SJSA1 (cell line): ENCODE measurements around the gene CCDC197. TPM values are rescaled to one million over a fixed set of nuclear protein-coding genes. Genes with fewer than 3 reads are reported as not detected.
A peak's percentile ranks its signal among the peaks of the same experiment; 100 is the strongest.

Source experiments
- DNase-seq, 2 experiments: peaks; one replicate each; pipeline ENCODE4 v3.0.0-alpha.2; 2015 to 2020; ENCODE audit warnings: low spot score in 2 of 2, low read depth in 1 of 2
- H3K27ac ChIP-seq: fragments of 250-450 bp; sonication (Bioruptor Pico); 2 replicates; pipeline ENCODE4 v1.5.1; 2020; ENCODE audit warnings: mild to moderate bottlenecking, moderate library complexity
- H3K27me3 ChIP-seq: fragments of 250-450 bp; sonication (Bioruptor Pico); replicated peaks from 2 replicates; pipeline ENCODE4 v1.5.1; 2020; ENCODE audit warnings: mild to moderate bottlenecking, moderate library complexity
- H3K36me3 ChIP-seq: fragments of 250-450 bp; sonication (Bioruptor Pico); 2 replicates; pipeline ENCODE4 v1.5.1; 2020; ENCODE audit warnings: mild to moderate bottlenecking
- H3K4me1 ChIP-seq: fragments of 250-450 bp; sonication (Bioruptor Pico); replicated peaks from 2 replicates; pipeline ENCODE4 v1.6.1; 2021; ENCODE audit warnings: mild to moderate bottlenecking
- H3K4me3 ChIP-seq: fragments of 250-450 bp; sonication (Bioruptor Pico); 2 replicates; pipeline ENCODE4 v1.5.1; 2020; ENCODE audit warnings: mild to moderate bottlenecking
- H3K9me3 ChIP-seq: fragments of 250-450 bp; sonication (Bioruptor Pico); replicated peaks from 2 replicates; pipeline ENCODE4 v1.5.1; 2020; ENCODE audit warnings: mild to moderate bottlenecking
- total RNA-seq: library from RNA; depleted of rRNA; stranded (reverse); fragments of >200 nt; shearing (Covaris generic); gene quantifications from 2 replicates; pipeline ENCODE4 v1.2.3, GENCODE V29; 2014

Gene CCDC197
- total RNA-seq, 1 experiment from 2014 or later, result not detected

GRCh38 chr14:93993382-93993781, 3.7 kb upstream of the CCDC197 start:
- H3K27me3 ChIP-seq, result no peaks in the 10 kb centered on the region
- H3K4me1 ChIP-seq, result peaks cover 14% of the 10 kb centered on the region
- no peak overlapping the region for H3K4me3 ChIP-seq
- H3K27ac ChIP-seq, result no peak overlapping the region
- H3K9me3 ChIP-seq, result no peaks in the 10 kb centered on the region
- H3K36me3 ChIP-seq, result no peaks in the 10 kb centered on the region
- DNase-seq, result no peak

DNA sequence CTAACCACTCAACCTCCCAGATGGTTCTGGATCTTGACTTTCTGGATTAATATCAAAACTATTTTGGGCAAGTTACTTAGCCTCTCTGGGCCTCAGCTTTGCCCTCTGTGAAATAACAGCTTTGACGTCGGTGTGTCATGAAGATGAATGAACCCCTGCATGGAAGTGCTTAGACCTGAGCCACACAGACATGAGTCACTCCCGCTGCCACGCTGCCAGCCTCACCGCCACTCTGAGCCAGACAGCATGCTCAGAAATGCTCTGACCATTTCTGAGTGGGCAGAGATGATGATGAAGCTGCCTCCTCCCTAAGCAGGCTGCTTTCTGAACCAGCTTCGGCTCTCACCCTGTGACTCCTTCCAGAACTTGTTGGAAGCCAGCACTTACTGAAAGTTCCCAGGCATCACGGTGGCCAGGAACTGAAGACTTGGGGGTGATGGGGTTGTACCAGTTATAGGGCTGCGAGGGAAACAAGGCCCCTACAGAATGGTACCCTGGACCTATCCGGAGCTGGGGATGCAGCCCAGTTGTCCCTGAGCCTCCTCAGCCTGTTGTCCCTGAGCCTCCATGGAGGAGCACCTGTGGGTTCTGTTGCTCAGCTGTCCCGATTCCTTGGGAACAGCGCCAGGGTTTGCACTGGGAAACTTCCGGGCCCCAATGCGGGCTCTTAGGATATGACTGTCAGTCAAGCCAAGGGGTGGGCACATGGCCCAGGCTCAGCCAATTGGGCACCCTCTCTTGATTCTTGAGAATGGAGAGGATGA, 2.0 kb upstream of the CCDC197 start:
- Histone ChIP-seq H3K36me3 (no peaks in the 10 kb centered on the region), H3K27ac (no peak overlapping the region), H3K27me3 (no peaks in the 10 kb centered on the region), H3K9me3 (no peaks in the 10 kb centered on the region), H3K4me3 (no peak overlapping the region), H3K4me1 (peaks cover 14% of the 10 kb centered on the region)
- DNase-seq, result peak; percentile 48 to 66

- Histone ChIP-seq H3K27ac (no peak overlapping the region), H3K4me1 (peaks cover 14% of the 10 kb centered on the region), H3K4me3 (no peak overlapping the region), H3K36me3 (no peaks in the 10 kb centered on the region), H3K27me3 (no peaks in the 10 kb centered on the region), H3K9me3 (no peaks in the 10 kb centered on the region)
- no peak for DNase-seq
Measured at GRCh38 chr14:93996130-93996695, 888 bp upstream of the CCDC197 start.

DNA sequence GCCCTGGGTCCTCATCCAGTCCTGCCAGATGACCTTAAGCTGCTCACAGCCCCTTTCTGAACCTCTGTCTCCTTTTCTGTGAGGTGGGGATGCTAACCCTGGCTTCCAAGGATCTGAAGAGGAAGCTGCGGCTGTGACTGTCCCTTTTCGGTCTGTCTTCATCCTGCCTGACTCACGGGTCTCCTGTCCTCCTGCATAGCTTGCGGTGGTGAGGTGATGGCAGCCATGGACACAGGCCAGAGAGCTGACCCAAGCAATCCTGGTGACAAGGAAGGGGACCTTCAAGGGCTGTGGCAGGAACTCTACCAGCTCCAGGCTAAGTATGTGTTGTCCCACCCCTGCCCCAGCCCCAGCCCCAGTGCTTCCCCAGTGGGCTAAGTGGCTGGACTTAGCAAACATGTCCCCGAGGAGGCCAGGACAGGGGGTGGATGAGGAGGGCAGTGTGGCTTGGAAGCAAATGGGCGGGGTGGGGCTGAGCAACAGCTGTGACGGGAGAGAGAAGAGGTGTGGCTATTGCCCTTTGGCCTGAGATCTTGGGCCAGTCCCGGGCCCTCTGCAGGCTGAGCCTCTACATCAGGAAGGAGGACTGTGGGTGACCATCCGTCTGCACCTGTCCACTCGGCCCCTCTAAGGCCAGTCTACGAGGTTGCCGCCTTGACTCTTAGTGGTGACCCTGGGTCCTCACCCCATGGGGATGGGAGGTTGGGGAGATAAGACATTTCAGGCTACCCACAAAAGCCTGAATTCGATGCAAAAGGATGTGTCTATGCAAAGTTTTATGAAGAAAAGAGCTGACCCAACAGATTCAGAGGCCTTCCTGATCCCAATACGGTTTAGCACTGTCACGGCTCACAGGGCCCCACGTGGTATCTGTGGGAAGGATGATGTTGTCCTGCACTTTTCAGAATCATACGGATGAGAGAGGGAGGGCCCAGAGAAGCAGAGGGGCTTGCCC, 1.1 kb downstream of the CCDC197 start:
- no peak for DNase-seq
- Histone ChIP-seq H3K4me3 (no peak overlapping the region), H3K9me3 (no peaks in the 10 kb centered on the region), H3K27ac (no peak overlapping the region), H3K4me1 (peaks cover 14% of the 10 kb centered on the region), H3K36me3 (no peaks in the 10 kb centered on the region), H3K27me3 (no peaks in the 10 kb centered on the region)

DNA sequence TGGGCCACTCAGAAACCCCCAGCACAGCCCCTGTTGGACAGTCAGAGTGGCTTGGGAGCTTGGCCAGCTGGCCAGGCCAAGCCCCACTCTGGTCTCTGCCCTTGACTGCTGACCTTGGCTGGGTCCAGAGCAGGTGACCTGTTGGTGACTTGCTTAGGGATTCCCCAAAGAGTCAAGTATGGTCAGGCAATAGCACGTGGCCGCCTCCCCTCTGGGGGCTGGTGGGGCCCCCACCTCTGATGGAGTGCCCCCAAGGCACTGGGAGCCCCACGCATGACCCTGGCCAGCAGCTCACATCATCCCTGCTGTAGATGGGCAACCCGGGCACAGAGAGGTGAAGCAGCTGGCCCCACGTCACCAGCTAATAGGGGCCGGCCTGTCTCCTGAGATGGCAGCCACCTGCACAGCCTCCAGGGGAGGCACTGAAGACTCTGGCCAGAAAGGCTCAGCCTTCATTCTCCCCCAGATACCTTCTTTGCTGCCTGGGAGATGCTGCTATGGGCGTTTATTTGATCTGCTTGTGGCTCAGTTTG, 1.8 kb downstream of the CCDC197 start:
- H3K36me3 ChIP-seq, result no peaks in the 10 kb centered on the region
- no peak overlapping the region for H3K4me3 ChIP-seq
- H3K4me1 ChIP-seq, result peaks cover 14% of the 10 kb centered on the region
- no peaks in the 10 kb centered on the region for H3K9me3 ChIP-seq
- no peaks in the 10 kb centered on the region for H3K27me3 ChIP-seq
- DNase-seq, result no peak
- H3K27ac ChIP-seq, result no peak overlapping the region

- H3K27me3 ChIP-seq, result no peaks in the 10 kb centered on the region
Measured at GRCh38 chr14:93999573-93999972, 2.5 kb downstream of the CCDC197 start.

DNA sequence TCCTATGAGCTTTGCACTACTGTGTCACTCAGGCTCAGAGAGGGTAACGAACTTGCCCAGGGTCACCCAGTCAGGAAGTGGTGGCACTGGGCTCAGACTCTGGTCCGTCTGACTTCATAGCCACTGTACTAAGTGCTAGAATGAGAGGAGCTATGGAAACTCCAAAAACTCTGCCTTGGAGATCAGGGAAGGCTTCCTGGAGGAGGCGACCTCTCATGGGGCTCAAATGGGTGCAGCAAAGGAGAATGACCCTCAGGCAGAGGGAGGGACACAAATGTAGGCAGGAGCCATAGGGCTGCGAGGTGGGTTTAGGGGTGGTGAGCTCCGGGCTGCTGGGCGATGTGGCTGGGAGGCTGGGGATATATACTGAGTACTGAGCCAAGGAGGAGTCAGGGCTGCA, 3.2 kb downstream of the CCDC197 start:
- DNase-seq, result no peak
- Histone ChIP-seq H3K9me3 (no peaks in the 10 kb centered on the region), H3K4me3 (no peak overlapping the region), H3K27me3 (no peaks in the 10 kb centered on the region), H3K27ac (no peak overlapping the region), H3K36me3 (no peaks in the 10 kb centered on the region), H3K4me1 (peaks cover 7% of the 10 kb centered on the region)

More at GRCh38 chr14:93999573-93999972, 2.5 kb downstream of the CCDC197 start:
- Histone ChIP-seq H3K4me1 (peaks cover 14% of the 10 kb centered on the region), H3K36me3 (no peaks in the 10 kb centered on the region), H3K4me3 (no peak overlapping the region), H3K9me3 (no peaks in the 10 kb centered on the region), H3K27ac (no peak overlapping the region)
- DNase-seq, result no peak

GRCh38 chr14:94001016-94001415, 3.9 kb downstream of the CCDC197 start:
- Histone ChIP-seq H3K4me1 (no peaks in the 10 kb centered on the region), H3K36me3 (no peaks in the 10 kb centered on the region), H3K4me3 (no peak overlapping the region), H3K27me3 (no peaks in the 10 kb centered on the region), H3K27ac (no peak overlapping the region), H3K9me3 (no peaks in the 10 kb centered on the region)
- no peak for DNase-seq

- DNase-seq, result peak; percentile 50 to 59
- Histone ChIP-seq H3K4me1 (no peaks in the 10 kb centered on the region), H3K27me3 (no peaks in the 10 kb centered on the region), H3K36me3 (no peaks in the 10 kb centered on the region), H3K4me3 (no peak overlapping the region), H3K9me3 (no peaks in the 10 kb centered on the region), H3K27ac (no peak overlapping the region)
Measured at GRCh38 chr14:94001501-94002396, 4.6 kb downstream of the CCDC197 start.

GRCh38 chr14:94003397-94003796, 6.3 kb downstream of the CCDC197 start:
- Histone ChIP-seq H3K4me3 (no peak overlapping the region), H3K27ac (no peak overlapping the region), H3K4me1 (no peaks in the 10 kb centered on the region), H3K36me3 (no peaks in the 10 kb centered on the region), H3K27me3 (no peaks in the 10 kb centered on the region), H3K9me3 (no peaks in the 10 kb centered on the region)
- DNase-seq, result no peak

- H3K27ac ChIP-seq, result no peak overlapping the region
Measured at GRCh38 chr14:94004015-94004414, 6.9 kb downstream of the CCDC197 start.

DNA sequence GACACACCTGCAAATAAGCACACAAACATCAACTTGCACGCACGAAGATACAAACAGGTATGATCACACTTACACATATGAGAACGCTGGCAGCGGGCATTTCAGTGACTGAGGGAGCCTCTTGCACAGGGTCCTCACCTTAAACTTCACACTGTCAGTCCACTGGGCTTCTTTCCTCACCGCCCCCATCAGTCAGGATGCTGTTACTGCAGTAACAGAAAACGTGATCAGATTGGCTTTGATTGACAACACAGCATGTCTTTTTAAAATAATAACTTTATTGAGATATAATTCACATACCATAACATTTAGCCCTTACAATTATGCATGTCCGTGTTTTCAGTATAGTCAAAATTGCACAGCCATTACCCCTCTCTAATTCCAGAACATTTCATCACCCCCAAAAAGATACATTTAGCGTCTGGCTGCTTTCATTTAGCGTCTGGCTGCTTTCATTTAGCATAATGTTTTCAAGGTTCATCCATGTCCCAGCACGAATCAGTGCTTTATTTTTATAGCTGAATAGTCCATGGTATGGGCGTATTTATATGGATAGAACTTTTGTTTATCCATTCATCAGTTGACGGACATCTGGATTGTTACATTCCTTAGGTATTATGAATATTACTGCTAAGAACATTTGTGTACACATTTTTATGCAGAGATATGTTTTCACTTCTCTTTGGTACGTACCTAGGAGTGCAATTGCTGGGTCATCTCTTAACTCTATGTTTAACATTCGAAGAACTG, 8.4 kb downstream of the CCDC197 start:
- H3K27ac ChIP-seq, result no peak overlapping the region
- H3K36me3 ChIP-seq, result no peaks in the 10 kb centered on the region
- H3K27me3 ChIP-seq, result no peaks in the 10 kb centered on the region
- H3K9me3 ChIP-seq, result no peaks in the 10 kb centered on the region
- H3K4me1 ChIP-seq, result no peaks in the 10 kb centered on the region
- no peak overlapping the region for H3K4me3 ChIP-seq
- DNase-seq, result no peak

More at GRCh38 chr14:94004015-94004414, 6.9 kb downstream of the CCDC197 start:
- Histone ChIP-seq H3K4me3 (no peak overlapping the region), H3K9me3 (no peaks in the 10 kb centered on the region), H3K4me1 (no peaks in the 10 kb centered on the region), H3K27me3 (no peaks in the 10 kb centered on the region), H3K36me3 (no peaks in the 10 kb centered on the region)
- DNase-seq, result no peak
